Activated CD4-positive, alpha-beta T cell treated with anti-CD3 and anti-CD28 coated beads for 24 hours (primary cell): ENCODE results near the gene SORCS2.

Source experiments
- DNase-seq, 2 donors: peaks; one replicate each; pipeline ENCODE4 v3.0.0-alpha.2; 2020; ENCODE audit warnings: low read depth in 2 of 2

SORCS2 gene

GRCh38 chr4:7634661-7635251 is 442.4 kb downstream of the SORCS2 start:
- DNase-seq, result no peak

GRCh38 chr4:7635445-7636239 is 443.3 kb downstream of the SORCS2 start:
- no peak for DNase-seq

DNA sequence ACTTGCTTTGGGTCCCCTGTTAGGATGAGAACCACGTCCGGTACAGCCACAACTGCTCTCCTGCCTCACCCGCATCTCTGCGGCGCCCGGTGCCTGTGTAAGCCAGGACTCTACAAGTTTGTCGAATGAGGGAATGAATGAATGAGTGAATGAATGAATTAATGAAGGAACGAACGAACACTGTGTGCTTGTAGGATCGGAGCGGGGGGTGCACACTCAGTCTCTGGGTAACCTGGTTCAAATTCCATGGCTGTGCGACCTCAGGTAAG is 443.8 kb downstream of the SORCS2 start:
- DNase-seq, result no peak

- no peak for DNase-seq
Measured at GRCh38 chr4:7637139-7637538, 444.8 kb downstream of the SORCS2 start.

GRCh38 chr4:7637971-7638370 is 445.6 kb downstream of the SORCS2 start:
- no peak for DNase-seq

- DNase-seq, result no peak
Measured at GRCh38 chr4:7638489-7638888, 446.2 kb downstream of the SORCS2 start.

DNA sequence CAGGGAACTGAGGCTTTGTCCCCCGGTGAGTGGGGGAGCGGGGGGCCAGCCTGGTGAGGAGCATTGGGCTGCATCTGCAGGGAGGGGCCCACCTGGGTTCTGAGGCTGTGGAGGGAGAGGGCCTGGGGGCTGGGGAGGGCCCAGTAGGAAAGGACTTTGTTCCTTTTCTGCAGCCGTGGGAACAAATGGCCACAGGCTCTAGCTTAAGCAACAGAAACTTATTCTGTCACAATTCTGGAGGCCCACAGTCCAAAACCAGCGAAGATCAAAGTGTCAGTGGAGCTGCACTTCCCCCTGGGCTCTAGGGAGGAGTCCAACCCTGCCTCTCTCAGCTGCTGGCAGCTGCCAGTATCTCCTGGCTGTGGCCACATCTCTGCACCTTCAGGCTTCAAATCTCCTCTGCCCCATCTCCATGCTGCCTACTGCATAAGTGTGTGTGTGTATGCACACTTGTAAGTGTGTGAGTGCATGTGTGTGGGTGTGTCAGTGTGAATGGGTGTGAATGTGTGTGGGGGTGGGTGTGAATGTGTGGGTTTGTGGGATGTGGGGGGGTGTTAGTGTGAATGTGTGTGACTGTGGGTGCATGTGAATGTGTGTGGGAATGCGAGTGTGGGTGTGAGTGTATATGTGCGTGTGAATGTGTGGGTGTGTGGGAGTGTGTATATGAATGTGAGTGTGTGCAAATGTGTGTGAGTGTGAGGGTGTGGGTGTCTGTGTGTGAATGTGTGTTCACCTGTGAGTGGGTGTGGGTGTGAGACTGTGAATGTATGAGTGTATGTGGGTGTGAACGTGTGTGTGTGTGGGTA is 446.8 kb downstream of the SORCS2 start:
- DNase-seq, result no peak

DNA sequence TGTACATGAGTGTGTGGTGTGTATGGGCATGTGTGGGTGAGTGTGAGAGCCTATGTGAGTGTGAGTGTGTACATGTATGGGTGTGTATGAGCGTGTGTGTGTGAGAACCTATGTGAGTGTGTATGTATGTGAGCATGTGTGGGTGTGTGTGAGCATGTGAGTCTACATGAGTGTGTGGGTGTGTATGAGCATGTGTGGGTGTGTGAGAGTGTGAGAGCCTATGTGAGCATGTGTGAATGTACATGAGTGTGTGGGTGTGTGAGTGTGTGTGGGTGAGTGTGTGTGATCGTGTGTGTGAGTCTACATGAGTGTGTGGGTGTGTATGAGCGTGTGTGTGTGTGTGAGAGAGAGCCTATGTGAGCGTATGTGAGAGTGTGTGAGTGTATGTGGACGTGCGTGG is 447.8 kb downstream of the SORCS2 start:
- DNase-seq, result no peak

- no peak for DNase-seq
Measured at GRCh38 chr4:7641712-7642111, 449.4 kb downstream of the SORCS2 start.

DNA sequence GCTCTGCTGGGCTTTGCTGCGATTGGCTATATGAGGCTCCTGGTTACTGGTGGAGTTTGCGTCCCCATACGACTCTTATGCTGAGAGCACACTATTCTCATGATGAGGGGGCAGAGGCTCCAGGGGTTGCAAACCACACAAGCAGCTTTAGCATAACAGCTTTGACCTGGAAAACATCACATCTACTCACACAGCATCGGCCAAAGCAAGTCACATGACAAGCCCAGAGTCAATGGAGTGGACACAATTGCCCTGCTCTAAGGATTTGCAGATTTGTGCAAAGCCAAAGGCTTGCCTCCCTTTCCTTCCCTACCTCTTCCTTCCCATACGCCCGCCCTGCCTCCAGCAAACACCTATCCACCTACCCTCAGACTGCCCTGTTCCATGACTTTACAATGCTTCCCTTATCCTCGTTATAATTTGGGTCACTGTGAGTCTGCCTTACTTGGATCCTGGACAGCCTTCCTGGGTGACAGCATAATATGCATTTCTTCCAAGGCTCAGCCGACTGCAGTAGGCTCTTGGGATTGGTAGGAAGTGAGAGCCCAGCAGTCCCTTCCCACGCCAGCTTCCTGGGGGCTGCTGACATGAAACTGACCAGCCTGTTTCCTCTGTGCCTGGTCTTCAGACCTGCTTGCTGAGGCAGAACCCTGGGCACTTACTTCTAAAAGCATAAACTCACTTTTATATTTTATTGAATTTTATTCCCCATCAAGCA is 450.6 kb downstream of the SORCS2 start:
- DNase-seq, result no peak

DNA sequence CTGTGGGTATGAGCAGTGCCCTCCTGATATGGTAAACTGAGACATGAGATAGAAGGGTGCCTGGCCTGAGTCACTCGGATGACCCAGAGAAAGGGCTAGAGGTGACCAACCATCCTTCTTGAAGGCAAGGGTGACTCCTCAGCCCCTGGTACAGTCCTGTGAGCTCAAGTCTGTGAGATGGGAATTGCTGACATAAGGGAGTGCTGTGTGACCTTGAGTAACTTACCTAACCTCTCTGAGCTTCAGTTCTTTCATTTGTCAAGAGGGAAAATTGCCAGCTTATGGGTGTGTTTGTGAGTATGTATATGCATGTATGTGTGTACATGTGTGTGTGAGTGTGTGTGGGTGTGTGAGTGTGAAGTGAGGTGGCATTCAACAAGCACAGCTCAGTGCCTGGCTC is 452.8 kb downstream of the SORCS2 start:
- DNase-seq, result no peak

DNA sequence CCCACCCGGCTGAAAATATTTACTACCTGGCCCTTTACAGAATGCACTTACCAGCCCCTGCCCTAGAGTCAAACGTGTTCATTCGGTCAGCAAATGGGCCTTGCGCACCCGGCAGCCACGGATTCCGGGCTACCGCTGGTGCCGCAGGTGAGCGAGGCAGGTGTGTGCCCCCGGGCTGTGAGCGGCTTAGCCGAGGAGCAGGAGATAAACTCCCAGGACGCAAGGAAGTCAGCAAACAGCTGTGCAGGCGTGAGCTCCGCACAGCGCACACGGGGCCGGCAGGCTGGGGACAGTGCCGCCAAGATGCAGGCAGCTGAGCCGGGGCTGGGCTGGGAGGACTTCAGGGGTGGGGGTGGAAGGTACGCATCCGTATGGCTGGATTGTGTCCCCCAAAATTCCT is 453.6 kb downstream of the SORCS2 start:
- no peak for DNase-seq

- DNase-seq, result no peak
Measured at GRCh38 chr4:7646384-7647061, 454.2 kb downstream of the SORCS2 start.

- no peak for DNase-seq
Measured at GRCh38 chr4:7647186-7647585, 454.8 kb downstream of the SORCS2 start.

GRCh38 chr4:7647600-7648543 is 455.5 kb downstream of the SORCS2 start:
- DNase-seq, result no peak

DNA sequence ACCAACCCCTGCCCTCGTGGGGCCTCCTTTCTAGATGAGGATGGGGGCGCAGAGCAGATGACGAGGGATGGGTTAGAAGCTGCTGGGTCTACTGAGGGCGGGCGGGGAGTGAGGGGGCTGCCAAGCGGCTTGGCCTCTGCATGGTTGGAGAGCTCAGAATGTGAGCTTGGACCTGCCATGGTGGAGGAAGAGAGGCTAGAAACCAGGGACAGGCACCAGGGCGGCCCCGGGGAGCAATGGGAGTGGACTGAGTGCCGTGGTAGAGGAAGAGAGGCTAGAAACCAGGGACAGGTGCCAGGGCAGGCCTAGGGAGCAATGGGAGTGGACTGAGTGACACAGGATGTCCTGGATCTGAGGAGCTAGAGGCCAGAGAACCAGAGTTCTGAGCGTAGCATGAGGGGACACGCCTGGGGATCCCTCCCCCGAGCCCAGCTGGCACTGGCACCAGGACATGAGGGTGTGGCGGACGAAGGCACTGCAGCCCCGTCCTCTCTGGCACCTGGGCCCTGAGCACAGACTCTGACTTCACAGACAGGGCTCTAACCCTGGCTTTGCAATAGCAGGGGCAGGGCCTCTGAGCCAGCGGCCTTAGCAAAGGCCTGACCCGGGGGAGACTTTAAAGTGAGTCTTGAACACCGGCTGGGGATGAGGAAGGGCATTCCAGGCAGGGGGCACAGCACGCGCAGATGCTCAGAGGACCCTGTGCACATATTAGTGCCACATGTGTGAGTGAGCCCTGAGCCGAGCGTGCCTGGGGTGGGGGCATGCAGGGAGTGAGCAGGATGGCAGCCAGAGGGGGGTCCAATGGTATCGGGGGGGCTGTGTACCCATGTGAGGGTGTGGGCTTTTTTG is 456.4 kb downstream of the SORCS2 start:
- no peak for DNase-seq

GRCh38 chr4:7649411-7649740 is 457.0 kb downstream of the SORCS2 start:
- DNase-seq, result no peak

GRCh38 chr4:7649741-7650531 is 457.6 kb downstream of the SORCS2 start:
- DNase-seq, result peak; percentile 14 to 15
